IMR-90 (cell line): ENCODE measurements around the gene YBEY.

Experiments
- CEBPB ChIP-seq: IDR thresholded peaks from 2 replicates; pipeline ENCODE4 v1.6.1; 2012; ENCODE audit warnings: low read depth, low read length, improper control_type of control experiment
- CHD1 ChIP-seq: IDR thresholded peaks from 2 replicates; pipeline ENCODE4 v1.6.1; 2012; ENCODE audit warnings: low read depth, low read length, improper control_type of control experiment
- CTCF ChIP-seq: conservative IDR thresholded peaks from 2 replicates; pipeline ENCODE4 v1.5.1; 2012; ENCODE audit warnings: mild to moderate bottlenecking, low read depth, low read length, improper control_type of control experiment
- MAZ ChIP-seq: IDR thresholded peaks from 2 replicates; pipeline ENCODE4 v1.6.1; 2012; ENCODE audit warnings: low read depth, mild to moderate bottlenecking, low read length, improper control_type of control experiment, moderate library complexity, borderline replicate concordance

DNA sequence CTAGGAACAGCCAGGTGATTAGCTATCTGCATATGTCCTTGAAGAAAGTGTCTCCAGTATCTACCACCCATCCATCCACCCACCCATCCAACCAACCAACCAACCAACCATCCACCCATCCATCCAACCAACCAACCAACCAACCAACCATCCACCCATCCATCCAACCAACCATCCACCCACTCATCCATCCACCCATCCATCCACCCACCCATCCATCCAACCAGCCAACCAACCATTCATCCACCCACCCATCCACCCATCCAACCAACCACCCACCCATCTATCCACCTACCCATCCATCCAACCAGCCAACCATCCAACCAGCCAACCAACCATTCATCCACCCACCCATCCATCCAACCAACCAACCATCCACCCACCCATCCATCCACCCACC, 25.4 kb downstream of the YBEY start:
- TF ChIP-seq CTCF, result no peak
- TF ChIP-seq CHD1, result no peak
- no peak for TF ChIP-seq MAZ
- TF ChIP-seq CEBPB, result no peak
